C1 segment of cervical spinal cord (tissue), 14 donors: ENCODE results near the gene PRAMEF15.
A peak's percentile ranks its signal among the peaks of the same experiment; 100 is the strongest.
"Not testable (repeated sequence)": the region's sequence is repeated elsewhere in the genome, so short reads cannot be mapped to it uniquely, and the experiment has no call there.

ENCODE experiments used
- DNase-seq, 14 donors: peaks; one replicate each; lab custom pipeline; 2025; lab: John Stamatoyannopoulos, UW

PRAMEF15 gene

GRCh38 chr1:13315281-13315680, at the start of gene PRAMEF15:
Gene PRAMEF15, plus strand, starts transcription at chr1:13315581. Its CDS starts 2,827 bp downstream, at chr1:13318408.
- not testable (repeated sequence) for DNase-seq

GRCh38 chr1:13277016-13277415, 38.4 kb upstream of the PRAMEF15 start:
- DNase-seq: not testable (repeated sequence)

- not testable (repeated sequence) for DNase-seq
Measured at GRCh38 chr1:13279617-13280016, 35.8 kb upstream of the PRAMEF15 start.

GRCh38 chr1:13285037-13285436, 30.3 kb upstream of the PRAMEF15 start, which contains the start of gene PRAMEF8:
Gene PRAMEF8, minus strand, starts transcription at chr1:13285137. Its CDS starts 1,046 bp downstream, at chr1:13284091.
- not testable (repeated sequence) for DNase-seq

DNA sequence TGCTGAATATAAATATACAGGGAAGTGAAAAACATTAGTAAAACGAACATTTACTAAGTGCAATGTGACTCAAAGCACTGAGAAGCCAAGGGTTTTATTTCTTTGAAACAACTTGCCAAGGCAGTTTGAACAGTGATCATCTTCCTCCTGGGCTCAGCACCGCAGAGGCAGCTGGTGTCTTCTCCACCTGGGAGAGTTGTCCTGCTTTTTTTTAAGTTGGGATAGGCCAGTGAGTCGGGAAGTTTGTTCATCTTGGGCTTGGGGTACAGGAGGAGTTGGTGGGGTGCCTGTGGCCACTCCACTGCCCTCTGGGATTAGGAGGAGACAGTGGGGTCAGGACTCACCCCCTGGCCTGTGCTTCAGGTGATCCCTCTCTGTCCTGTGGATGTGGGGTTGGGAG, 26.4 kb upstream of the PRAMEF15 start:
- not testable (repeated sequence) for DNase-seq

DNA sequence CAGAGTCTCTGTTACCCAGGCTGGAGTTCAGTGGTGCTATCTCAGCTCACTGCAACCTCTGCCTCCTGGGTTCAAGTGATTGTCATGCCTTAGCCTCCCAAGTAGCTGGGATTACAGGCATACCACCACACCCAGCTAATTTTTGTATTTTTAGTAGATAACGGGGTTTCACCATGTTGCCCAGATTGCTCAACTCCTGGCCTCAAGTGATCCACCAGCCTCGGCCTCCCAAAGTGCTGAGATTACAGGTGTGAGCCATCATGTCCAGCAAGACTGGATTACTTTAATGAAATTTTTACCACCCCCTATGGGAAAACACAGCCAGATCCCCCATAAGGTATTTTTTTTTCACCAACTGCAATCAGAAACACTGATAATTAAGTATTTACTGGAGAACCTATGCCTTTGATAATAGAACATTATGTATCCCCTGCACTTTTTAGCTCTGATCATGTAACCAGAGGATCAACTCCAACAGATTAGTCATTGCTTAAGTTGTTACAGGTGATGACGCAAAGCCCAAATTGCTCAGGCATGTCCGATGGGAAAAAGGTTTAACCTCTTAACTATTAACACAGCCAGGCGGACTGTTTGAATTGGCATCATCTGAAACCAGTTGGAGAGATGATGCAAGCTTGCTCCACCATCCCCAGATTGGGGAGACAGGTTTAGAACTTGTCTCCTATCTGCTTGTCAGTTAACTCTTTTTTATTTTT, 18.0 kb upstream of the PRAMEF15 start:
- not testable (repeated sequence) for DNase-seq

DNA sequence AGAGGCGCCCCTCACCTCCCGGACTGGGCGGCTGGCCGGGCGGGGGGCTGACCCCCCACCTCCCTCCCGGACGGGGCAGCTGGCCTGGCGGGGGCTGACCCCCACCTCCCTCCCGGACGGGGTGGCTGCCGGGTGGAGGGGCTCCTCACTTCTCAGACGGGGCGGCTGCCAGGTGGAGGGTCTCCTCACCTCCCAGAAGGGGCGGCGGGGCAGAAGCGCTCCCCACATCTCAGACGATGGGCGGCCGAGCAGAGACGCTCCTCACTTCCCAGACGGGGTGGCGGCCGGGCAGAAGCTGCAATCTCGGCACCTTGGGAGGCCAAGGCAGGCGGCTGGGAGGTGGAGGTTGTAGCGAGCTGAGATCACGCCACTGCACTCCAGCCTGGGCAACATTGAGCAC, 16.7 kb upstream of the PRAMEF15 start:
- DNase-seq: not testable (repeated sequence)

- not testable (repeated sequence) for DNase-seq
Measured at GRCh38 chr1:13302197-13302596, 13.2 kb upstream of the PRAMEF15 start.

- not testable (repeated sequence) for DNase-seq
Measured at GRCh38 chr1:13303239-13303638, 12.1 kb upstream of the PRAMEF15 start, which contains the start of gene PRAMEF33. Gene PRAMEF33, plus strand, starts transcription at chr1:13303539. Its CDS starts 2,416 bp downstream, at chr1:13305955.

DNA sequence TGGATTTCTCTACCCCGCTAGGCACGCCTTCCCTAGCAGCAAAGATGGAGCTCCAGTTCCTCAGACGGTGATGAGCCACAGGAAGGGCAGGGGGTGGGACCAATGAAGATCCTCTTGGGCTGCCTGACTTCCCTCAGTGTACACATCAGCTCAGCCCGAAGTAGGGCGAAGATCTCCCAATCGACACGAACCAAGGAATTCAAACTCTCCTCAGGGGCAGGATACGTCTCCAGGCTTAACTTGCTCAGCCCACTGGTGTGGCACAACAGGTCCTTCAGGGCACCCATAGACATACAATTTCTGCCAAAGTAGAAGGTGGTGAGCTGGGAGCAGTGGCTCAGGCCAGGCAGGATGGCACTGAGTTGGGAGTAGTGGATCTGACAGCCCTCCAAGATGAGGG, 27.1 kb downstream of the PRAMEF15 start:
- DNase-seq: not testable (repeated sequence)

- DNase-seq: not testable (repeated sequence)
Measured at GRCh38 chr1:13347034-13347433, 31.7 kb downstream of the PRAMEF15 start, which contains the start of gene PRAMEF14. Gene PRAMEF14, minus strand, starts transcription at chr1:13347134. Its CDS starts 1,820 bp downstream, at chr1:13345314.

- DNase-seq: not testable (repeated sequence)
Measured at GRCh38 chr1:13353476-13353875, 38.1 kb downstream of the PRAMEF15 start.

DNA sequence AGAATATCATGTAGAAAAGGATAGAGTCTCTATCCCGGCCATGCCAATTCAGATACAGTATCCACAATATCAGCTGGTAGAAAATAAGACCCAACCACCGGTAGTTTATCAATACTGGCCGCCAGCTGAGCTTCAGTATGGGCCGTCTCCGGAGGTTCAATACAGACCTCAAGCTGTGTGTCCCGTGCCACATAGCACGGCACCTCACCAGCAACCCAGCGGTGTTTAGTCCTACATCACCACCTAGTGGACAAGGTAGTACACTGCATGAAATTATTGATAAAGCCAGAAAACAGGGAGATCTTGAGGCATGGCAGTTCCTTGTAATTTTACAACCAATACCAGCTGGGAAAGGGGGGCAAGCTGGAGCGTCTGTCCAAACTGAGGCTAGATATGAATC, 39.1 kb downstream of the PRAMEF15 start:
- DNase-seq: not testable (repeated sequence)

GRCh38 chr1:13356774-13357173, 41.4 kb downstream of the PRAMEF15 start:
- peak in 1 of 14 donors; percentile 0 for DNase-seq

DNA sequence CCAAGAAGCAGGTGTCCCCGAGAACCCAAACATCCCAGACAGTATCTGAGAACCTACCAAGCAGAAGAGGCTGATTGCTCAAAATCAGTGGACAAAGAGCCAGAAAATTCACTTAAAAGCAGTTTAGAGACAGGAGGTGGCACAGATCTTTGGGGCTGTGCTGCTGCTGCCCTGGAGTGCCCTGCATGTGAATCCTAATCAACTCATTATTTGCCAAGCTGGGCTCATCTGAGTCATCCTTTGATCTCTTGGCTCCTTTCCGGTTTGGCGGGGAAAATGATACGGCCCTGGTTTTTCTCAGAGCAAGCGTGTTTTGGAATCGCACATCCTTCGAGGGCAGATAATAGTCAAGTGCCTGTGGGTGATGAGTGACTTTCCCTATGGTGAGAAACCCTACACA, 47.0 kb downstream of the PRAMEF15 start:
- not testable (repeated sequence) for DNase-seq

DNA sequence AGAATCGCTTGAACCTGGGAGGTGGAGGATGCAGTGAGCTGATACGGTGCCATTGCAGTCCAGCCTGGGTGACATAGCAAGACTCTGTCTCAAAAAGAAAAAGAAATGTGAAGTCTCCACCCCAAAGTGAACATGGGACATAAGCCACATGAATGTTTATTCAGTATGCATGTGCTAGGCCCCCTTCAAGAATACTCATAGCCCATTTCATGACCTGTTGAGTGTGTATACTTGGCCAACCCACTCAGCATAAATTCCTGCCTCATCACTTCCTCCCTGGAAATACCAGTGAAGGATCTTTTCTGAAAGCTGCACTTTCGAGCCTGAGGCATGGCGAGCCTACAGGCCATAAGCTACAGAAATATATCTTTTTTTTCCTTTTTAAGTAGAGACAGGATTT, 49.5 kb downstream of the PRAMEF15 start:
- not testable (repeated sequence) for DNase-seq

DNA sequence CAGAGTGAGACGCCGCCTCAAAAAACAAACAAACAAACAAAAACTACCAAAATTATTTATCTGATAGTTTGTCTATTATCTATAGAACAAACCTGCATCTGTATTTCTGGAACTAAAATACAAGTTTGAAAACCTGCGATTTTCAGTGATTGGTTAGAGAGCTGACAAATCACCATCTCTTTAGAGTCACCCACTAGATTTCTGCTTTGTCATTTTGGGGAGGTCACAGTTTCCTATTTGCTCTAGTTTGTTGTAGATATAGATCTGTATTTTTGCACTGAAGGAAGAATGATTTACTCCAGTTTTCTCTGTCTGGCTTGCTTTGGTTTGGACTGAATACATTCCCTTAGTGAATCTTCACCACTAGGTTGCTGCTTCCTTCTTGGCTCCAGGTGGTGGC, 51.2 kb downstream of the PRAMEF15 start:
- not testable (repeated sequence) for DNase-seq

GRCh38 chr1:13368544-13368943, 53.2 kb downstream of the PRAMEF15 start:
- peak in 1 of 14 donors; percentile 2 for DNase-seq
